WTC11 (cell line): ENCODE results near the gene SDF4. TPM values are rescaled to one million over a fixed set of nuclear protein-coding genes. Genes with fewer than 3 reads are reported as not detected.

Experiments
- ATAC-seq: fragments of 200-7000 bp; cut with Tn5 transposase; 2 replicates; pipeline ENCODE4 v1.10.0; 2021; ENCODE audit warnings: mild to moderate bottlenecking, moderate library complexity
- CTCF ChIA-PET: fragments of 300-600 bp; sonication (Branson Sonifier 250); formaldehyde crosslinking; loops from one replicate; lab custom pipeline; 2021; ENCODE audit warnings: antibody characterized with exemption; lab: Charles Lee
- POLR2A ChIA-PET: fragments of 350-600 bp; sonication (Branson Sonifier 250); formaldehyde crosslinking; loops from one replicate; lab custom pipeline; 2021; ENCODE audit warnings: antibody characterized with exemption; lab: Charles Lee
- DNase-seq: peaks from one replicate; pipeline ENCODE4 v3.0.0; 2021; ENCODE audit warnings: low spot score
- H3K27ac Mint-ChIP-seq: 2 replicates; pipeline ENCODE4 v1.8.0; 2021; ENCODE audit warnings: mixed read lengths
- H3K27me3 Mint-ChIP-seq: 2 replicates; pipeline ENCODE4 v1.8.0; 2021; ENCODE audit warnings: low read depth, mild to moderate bottlenecking, moderate library complexity, mixed read lengths
- H3K36me3 Mint-ChIP-seq: 2 replicates; pipeline ENCODE4 v1.8.0; 2021; ENCODE audit warnings: mixed read lengths
- H3K4me1 Mint-ChIP-seq: 2 replicates; pipeline ENCODE4 v1.8.0; 2022; ENCODE audit warnings: mixed read lengths
- H3K4me3 Mint-ChIP-seq: 2 replicates; pipeline ENCODE4 v1.8.0; 2021; ENCODE audit warnings: mild to moderate bottlenecking, moderate library complexity, mixed read lengths
- H3K9me3 Mint-ChIP-seq: 2 replicates; pipeline ENCODE4 v1.8.0; 2021; ENCODE audit warnings: mixed read lengths
- EMX1 ChIP-seq: fragments of 250-450 bp; sonication (Bioruptor Pico); IDR thresholded peaks from 2 replicates; pipeline ENCODE4 v1.8.0; 2021; ENCODE audit warnings: mild to moderate bottlenecking
- ESRRA ChIP-seq: sonication (generic); formaldehyde crosslinking; IDR thresholded peaks from 2 replicates; pipeline ENCODE4 v1.8.1; 2022; ENCODE audit warnings: mild to moderate bottlenecking, missing genetic modification reagents, borderline replicate concordance
- FOXP1 ChIP-seq: sonication (generic); formaldehyde crosslinking; IDR thresholded peaks from 2 replicates; pipeline ENCODE4 v1.8.0; 2022; ENCODE audit warnings: missing genetic modification reagents, mild to moderate bottlenecking, moderate library complexity, borderline replicate concordance
- IRF2 ChIP-seq: sonication (generic); formaldehyde crosslinking; IDR thresholded peaks from 2 replicates; pipeline ENCODE4 v1.8.0; 2022; ENCODE audit warnings: low read depth, missing genetic modification reagents, borderline replicate concordance
- JAZF1 ChIP-seq: fragments of 250-450 bp; sonication (Bioruptor Pico); IDR thresholded peaks from 2 replicates; pipeline ENCODE4 v1.9.0; 2021; ENCODE audit warnings: moderate library complexity, mild to moderate bottlenecking, inconsistent platforms
- JUN ChIP-seq: sonication (generic); formaldehyde crosslinking; IDR thresholded peaks from 2 replicates; pipeline ENCODE4 v1.8.0; 2023; ENCODE audit warnings: mild to moderate bottlenecking, missing genetic modification reagents
- MYBL2 ChIP-seq: sonication (generic); formaldehyde crosslinking; IDR thresholded peaks from 2 replicates; pipeline ENCODE4 v1.8.1; 2023; ENCODE audit warnings: mild to moderate bottlenecking, moderate library complexity, missing genetic modification reagents
- NR3C1 ChIP-seq: sonication (generic); formaldehyde crosslinking; conservative IDR thresholded peaks from 2 replicates; pipeline ENCODE4 v1.8.1; 2023; ENCODE audit warnings: low read depth, mild to moderate bottlenecking, missing genetic modification reagents
- PRRX2 ChIP-seq: fragments of 250-450 bp; sonication (Bioruptor Pico); IDR thresholded peaks from 2 replicates; pipeline ENCODE4 v1.8.0; 2021; ENCODE audit warnings: mild to moderate bottlenecking
- RORB ChIP-seq: fragments of 250-450 bp; sonication (Bioruptor Pico); IDR thresholded peaks from 2 replicates; pipeline ENCODE4 v1.9.0; 2021; ENCODE audit warnings: mild to moderate bottlenecking
- SOX15 ChIP-seq: fragments of 250-450 bp; sonication (Bioruptor Pico); IDR thresholded peaks from 2 replicates; pipeline ENCODE4 v1.9.0; 2021; ENCODE audit warnings: mild to moderate bottlenecking
- TP53 ChIP-seq: sonication (generic); formaldehyde crosslinking; IDR thresholded peaks from 2 replicates; pipeline ENCODE4 v1.8.1; 2023; ENCODE audit warnings: mild to moderate bottlenecking, missing genetic modification reagents
- ZBTB21 ChIP-seq: sonication (generic); formaldehyde crosslinking; IDR thresholded peaks from 2 replicates; pipeline ENCODE4 v1.8.1; 2023; ENCODE audit warnings: mild to moderate bottlenecking, missing genetic modification reagents, borderline replicate concordance
- total RNA-seq: library from RNA; stranded (reverse); gene quantifications from 3 replicates; pipeline ENCODE4 v1.2.3, GENCODE V29; 2021
- TF ChIP-seq, protein P1 (sequence below): sonication (generic); formaldehyde crosslinking; IDR thresholded peaks from 2 replicates; pipeline ENCODE4 v1.8.0; 2022; ENCODE audit warnings: mild to moderate bottlenecking, missing genetic modification reagents
- TF ChIP-seq, protein P2 (sequence below): fragments of 250-450 bp; sonication (Bioruptor Pico); IDR thresholded peaks from 2 replicates; pipeline ENCODE4 v1.9.0; 2021; ENCODE audit warnings: moderate library complexity, mild to moderate bottlenecking, inconsistent platforms, borderline replicate concordance
- TF ChIP-seq, protein P3 (sequence below): sonication (generic); formaldehyde crosslinking; IDR thresholded peaks from 2 replicates; pipeline ENCODE4 v1.8.0; 2023; ENCODE audit warnings: mild to moderate bottlenecking, missing genetic modification reagents
- TF ChIP-seq, protein P4 (sequence below): sonication (generic); formaldehyde crosslinking; IDR thresholded peaks from 2 replicates; pipeline ENCODE4 v1.8.1; 2022; ENCODE audit warnings: low read depth, mild to moderate bottlenecking, moderate library complexity, missing genetic modification reagents, borderline replicate concordance
- TF ChIP-seq, protein P5 (sequence below): sonication (generic); formaldehyde crosslinking; IDR thresholded peaks from 2 replicates; pipeline ENCODE4 v1.8.0; 2023; ENCODE audit warnings: missing genetic modification reagents, mild to moderate bottlenecking, borderline replicate concordance

Gene SDF4
- total RNA-seq, 1 experiment from 2014 or later: 101 TPM

DNA sequence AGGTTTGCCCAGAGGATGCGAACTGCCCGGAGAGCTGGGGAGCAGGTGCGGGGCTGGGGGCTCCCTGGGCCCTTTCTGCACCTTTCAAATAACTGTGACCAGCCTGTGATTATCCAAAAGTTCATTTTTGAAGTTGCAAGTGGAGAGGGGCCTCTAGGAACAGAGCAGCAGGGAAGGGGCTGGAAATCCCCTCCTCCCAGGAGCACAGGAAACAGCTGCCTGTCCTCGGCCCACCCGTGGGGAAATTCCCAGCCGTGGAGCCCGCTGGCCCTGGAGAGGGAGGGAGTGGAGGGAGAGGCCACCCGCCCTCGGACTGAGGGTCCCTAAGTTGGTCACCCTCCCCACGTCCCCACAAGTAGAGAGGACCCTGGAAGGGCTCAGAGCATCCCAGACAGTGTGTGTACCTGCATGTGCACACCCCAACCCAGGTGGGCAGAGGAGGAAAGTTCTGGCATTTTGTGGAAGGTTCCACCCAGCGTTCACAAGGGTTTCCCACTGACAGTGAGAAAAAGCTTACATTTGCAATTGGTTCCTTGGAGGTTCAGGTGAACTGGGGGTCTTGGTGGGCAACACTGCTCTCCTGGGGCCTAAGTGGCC, 16.6 kb downstream of the SDF4 start:
- no peak overlapping the region for H3K4me3 Mint-ChIP-seq
- TF ChIP-seq, protein P1, sequence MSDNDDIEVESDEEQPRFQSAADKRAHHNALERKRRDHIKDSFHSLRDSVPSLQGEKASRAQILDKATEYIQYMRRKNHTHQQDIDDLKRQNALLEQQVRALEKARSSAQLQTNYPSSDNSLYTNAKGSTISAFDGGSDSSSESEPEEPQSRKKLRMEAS (CRISPR knock-in tag): no peak
- no peak for TF ChIP-seq NR3C1
- no peak for TF ChIP-seq RORB (CRISPR knock-in tag)
- no peak for TF ChIP-seq EMX1 (CRISPR knock-in tag)
- no peak for TF ChIP-seq FOXP1
- TF ChIP-seq, protein P2, sequence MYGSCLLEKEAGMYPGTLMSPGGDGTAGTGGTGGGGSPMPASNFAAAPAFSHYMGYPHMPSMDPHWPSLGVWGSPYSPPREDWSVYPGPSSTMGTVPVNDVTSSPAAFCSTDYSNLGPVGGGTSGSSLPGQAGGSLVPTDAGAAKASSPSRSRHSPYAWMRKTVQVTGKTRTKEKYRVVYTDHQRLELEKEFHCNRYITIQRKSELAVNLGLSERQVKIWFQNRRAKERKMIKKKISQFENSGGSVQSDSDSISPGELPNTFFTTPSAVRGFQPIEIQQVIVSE (CRISPR knock-in tag): no peak
- TF ChIP-seq IRF2 (CRISPR knock-in tag): no peak
- TF ChIP-seq SOX15 (CRISPR knock-in tag): no peak
- TF ChIP-seq MYBL2 (CRISPR knock-in tag): no peak
- TF ChIP-seq, protein P3, sequence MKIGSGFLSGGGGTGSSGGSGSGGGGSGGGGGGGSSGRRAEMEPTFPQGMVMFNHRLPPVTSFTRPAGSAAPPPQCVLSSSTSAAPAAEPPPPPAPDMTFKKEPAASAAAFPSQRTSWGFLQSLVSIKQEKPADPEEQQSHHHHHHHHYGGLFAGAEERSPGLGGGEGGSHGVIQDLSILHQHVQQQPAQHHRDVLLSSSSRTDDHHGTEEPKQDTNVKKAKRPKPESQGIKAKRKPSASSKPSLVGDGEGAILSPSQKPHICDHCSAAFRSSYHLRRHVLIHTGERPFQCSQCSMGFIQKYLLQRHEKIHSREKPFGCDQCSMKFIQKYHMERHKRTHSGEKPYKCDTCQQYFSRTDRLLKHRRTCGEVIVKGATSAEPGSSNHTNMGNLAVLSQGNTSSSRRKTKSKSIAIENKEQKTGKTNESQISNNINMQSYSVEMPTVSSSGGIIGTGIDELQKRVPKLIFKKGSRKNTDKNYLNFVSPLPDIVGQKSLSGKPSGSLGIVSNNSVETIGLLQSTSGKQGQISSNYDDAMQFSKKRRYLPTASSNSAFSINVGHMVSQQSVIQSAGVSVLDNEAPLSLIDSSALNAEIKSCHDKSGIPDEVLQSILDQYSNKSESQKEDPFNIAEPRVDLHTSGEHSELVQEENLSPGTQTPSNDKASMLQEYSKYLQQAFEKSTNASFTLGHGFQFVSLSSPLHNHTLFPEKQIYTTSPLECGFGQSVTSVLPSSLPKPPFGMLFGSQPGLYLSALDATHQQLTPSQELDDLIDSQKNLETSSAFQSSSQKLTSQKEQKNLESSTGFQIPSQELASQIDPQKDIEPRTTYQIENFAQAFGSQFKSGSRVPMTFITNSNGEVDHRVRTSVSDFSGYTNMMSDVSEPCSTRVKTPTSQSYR: no peak
- TF ChIP-seq PRRX2 (CRISPR knock-in tag): no peak
- no peak for TF ChIP-seq JUN (CRISPR knock-in tag)
- no peak for TF ChIP-seq ZBTB21 (CRISPR knock-in tag)
- TF ChIP-seq, all 79 proteins: peak for 0
- ChIA-PET POLR2A (interaction anchor here (1.2 kb wide), 1 partner anchor 22 kb away, joined by 4 read pairs; no protein-coding TSS in a partner anchor), CTCF (no interaction called here)
- Mint-ChIP-seq H3K9me3 (no peaks in the 10 kb centered on the region), H3K27ac (no peak overlapping the region), H3K36me3 (no peaks in the 10 kb centered on the region), H3K27me3 (no peaks in the 10 kb centered on the region), H3K4me1 (no peaks in the 10 kb centered on the region)
- ATAC-seq (no peak), DNase-seq (no peak)

DNA sequence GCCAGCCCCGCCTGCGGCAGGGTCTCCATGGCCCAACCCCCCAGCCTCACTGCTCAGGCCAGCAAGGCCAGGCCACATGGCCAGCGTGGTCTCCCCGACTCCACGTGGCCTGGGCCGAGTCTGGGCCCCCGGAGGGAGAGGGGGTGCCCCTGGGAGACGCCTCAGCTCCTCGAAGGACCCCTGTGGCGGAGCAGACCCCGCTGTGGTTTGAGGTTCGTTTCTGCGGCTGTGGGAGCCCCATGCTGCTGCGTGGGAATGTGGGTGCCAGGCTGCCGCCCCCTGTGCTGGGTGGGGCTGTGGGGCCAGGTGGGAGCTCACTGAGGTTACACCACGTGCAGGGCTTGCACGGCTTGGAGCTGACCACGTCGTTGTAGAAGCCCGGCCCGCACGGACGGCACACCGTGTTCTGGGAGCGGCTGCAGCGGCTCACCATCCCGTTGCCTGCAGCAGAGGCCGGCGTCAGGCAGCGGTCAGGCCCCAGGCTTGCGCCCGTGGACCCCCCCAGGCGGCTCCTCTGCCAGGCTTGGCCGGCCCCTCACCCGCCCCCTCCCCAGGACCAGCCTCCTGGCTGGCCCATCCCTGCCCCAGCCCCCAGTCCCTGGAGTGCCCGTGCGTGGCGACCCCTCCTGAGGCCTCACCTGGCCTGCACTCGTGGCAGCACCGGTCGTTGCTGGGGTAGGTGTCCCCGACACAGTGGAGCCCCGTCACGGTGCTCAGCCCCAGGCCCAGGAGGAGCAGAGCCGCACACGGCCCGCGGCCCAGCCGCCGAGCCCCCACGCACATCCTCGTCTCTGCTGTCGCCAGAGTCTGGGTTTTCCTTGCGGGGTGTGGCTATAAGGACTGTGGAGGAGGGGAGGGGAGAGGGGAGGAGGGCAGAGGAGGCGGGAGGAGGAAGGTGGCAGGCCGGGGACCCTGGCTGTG, 18.2 kb downstream of the SDF4 start, which contains the start of gene TNFRSF4:
TNFRSF4 (minus strand) TSS at position 809 of the 921 bp plus-strand sequence; CDS start at position 783, 26 bp downstream.
- Mint-ChIP-seq H3K36me3 (no peaks in the 10 kb centered on the region), H3K4me3 (no peak within 1 kb of the TSS), H3K27me3 (no peaks in the 10 kb centered on the region), H3K4me1 (no peaks in the 10 kb centered on the region), H3K27ac (no peak within 1 kb of the TSS), H3K9me3 (no peaks in the 10 kb centered on the region)
- TF ChIP-seq, protein P4, sequence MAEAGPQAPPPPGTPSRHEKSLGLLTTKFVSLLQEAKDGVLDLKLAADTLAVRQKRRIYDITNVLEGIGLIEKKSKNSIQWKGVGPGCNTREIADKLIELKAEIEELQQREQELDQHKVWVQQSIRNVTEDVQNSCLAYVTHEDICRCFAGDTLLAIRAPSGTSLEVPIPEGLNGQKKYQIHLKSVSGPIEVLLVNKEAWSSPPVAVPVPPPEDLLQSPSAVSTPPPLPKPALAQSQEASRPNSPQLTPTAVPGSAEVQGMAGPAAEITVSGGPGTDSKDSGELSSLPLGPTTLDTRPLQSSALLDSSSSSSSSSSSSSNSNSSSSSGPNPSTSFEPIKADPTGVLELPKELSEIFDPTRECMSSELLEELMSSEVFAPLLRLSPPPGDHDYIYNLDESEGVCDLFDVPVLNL (CRISPR knock-in tag): no peak
- TF ChIP-seq ZBTB21 (CRISPR knock-in tag): no peak
- no peak for TF ChIP-seq JAZF1 (CRISPR knock-in tag)
- no peak for ATAC-seq
- DNase-seq: no peak
- ChIA-PET CTCF (no interaction called here), POLR2A (no interaction called here)

DNA sequence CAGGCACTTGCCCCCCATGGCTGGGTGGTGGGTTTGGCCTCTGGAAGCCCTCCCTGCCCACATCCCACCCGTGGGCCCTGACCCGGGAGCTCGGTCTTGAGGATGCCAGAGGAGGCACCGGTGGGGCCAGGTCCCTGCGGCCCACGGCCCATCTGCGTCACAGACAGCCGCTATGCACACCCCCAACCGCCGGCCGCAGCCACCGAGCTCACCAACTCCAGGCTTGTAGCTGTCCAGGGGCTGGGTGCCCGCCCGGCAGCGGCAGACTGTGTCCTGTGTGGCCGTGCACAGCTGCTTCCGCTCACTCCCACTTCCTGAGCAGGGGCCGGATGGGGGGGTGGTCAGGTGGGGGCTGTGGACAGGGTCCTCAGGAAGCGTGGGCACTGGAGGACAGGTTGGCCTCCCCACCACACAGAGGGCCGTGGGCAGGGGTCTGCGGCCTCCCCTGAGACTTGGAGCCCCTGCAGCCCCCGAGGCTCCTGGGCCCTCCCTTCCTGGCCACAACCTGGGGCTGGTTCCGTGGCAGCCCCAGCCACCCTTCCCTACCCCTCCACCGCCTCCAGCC, 18.9 kb downstream of the SDF4 start:
- DNase-seq (no peak), ATAC-seq (no peak)
- Mint-ChIP-seq H3K27me3 (no peaks in the 10 kb centered on the region), H3K27ac (no peak overlapping the region), H3K4me1 (no peaks in the 10 kb centered on the region), H3K9me3 (no peaks in the 10 kb centered on the region), H3K4me3 (no peak overlapping the region), H3K36me3 (no peaks in the 10 kb centered on the region)
- ChIA-PET CTCF (no interaction called here), POLR2A (no interaction called here)
- TF ChIP-seq PRRX2 (CRISPR knock-in tag): no peak
- TF ChIP-seq, protein P5, sequence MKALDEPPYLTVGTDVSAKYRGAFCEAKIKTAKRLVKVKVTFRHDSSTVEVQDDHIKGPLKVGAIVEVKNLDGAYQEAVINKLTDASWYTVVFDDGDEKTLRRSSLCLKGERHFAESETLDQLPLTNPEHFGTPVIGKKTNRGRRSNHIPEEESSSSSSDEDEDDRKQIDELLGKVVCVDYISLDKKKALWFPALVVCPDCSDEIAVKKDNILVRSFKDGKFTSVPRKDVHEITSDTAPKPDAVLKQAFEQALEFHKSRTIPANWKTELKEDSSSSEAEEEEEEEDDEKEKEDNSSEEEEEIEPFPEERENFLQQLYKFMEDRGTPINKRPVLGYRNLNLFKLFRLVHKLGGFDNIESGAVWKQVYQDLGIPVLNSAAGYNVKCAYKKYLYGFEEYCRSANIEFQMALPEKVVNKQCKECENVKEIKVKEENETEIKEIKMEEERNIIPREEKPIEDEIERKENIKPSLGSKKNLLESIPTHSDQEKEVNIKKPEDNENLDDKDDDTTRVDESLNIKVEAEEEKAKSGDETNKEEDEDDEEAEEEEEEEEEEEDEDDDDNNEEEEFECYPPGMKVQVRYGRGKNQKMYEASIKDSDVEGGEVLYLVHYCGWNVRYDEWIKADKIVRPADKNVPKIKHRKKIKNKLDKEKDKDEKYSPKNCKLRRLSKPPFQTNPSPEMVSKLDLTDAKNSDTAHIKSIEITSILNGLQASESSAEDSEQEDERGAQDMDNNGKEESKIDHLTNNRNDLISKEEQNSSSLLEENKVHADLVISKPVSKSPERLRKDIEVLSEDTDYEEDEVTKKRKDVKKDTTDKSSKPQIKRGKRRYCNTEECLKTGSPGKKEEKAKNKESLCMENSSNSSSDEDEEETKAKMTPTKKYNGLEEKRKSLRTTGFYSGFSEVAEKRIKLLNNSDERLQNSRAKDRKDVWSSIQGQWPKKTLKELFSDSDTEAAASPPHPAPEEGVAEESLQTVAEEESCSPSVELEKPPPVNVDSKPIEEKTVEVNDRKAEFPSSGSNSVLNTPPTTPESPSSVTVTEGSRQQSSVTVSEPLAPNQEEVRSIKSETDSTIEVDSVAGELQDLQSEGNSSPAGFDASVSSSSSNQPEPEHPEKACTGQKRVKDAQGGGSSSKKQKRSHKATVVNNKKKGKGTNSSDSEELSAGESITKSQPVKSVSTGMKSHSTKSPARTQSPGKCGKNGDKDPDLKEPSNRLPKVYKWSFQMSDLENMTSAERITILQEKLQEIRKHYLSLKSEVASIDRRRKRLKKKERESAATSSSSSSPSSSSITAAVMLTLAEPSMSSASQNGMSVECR (CRISPR knock-in tag): no peak
- no peak for TF ChIP-seq EMX1 (CRISPR knock-in tag)
- no peak for TF ChIP-seq ESRRA (CRISPR knock-in tag)
- TF ChIP-seq MYBL2 (CRISPR knock-in tag): no peak
- no peak for TF ChIP-seq TP53 (CRISPR knock-in tag)
